CD14-positive monocyte (primary cell): ENCODE data around the gene E2F1. TPM values are rescaled to one million over a fixed set of nuclear protein-coding genes. Genes with fewer than 3 reads are reported as not detected.

Source experiments
- DNase-seq, 3 donors: peaks; one replicate each; pipeline ENCODE4 v3.0.0-alpha.2; 2011 to 2022
- H2AFZ ChIP-seq: 2 replicates; pipeline ENCODE4 v1.6.0; 2012; ENCODE audit warnings: mild to moderate bottlenecking, low read depth, low read length, inconsistent platforms; ENCODE audit not compliant: insufficient read depth, poor library complexity, severe bottlenecking
- H3K27ac ChIP-seq, 2 donors: 1 replicate in 1 of 2; 2 replicates in 1 of 2; pipeline ENCODE4 v1.5.1; 2012 to 2013; ENCODE audit warnings: low read length in 2 of 2, control low read depth in 1 of 2, inconsistent platforms in 1 of 2, low read depth in 1 of 2, mild to moderate bottlenecking in 1 of 2
- H3K27me3 ChIP-seq, 2 donors: one replicate each; pipeline versions ENCODE4 v1.6.0 to v1.6.1; 2011 to 2013; ENCODE audit warnings: low read length in 2 of 2; ENCODE audit not compliant: control insufficient read depth in 2 of 2, insufficient read depth in 2 of 2
- H3K36me3 ChIP-seq, 2 donors: replicated peaks in 1 of 2; 1 replicate in 1 of 2; 2 replicates in 1 of 2; pipeline versions ENCODE4 v1.5.1 to v1.6.1; 2012 to 2013; ENCODE audit warnings: low read length in 2 of 2, control low read depth in 1 of 2, inconsistent platforms in 1 of 2, mild to moderate bottlenecking in 1 of 2; ENCODE audit not compliant: insufficient read depth in 2 of 2, control insufficient read depth in 1 of 2
- H3K4me1 ChIP-seq, 2 donors: 1 replicate in 1 of 2; 2 replicates in 1 of 2; pipeline versions ENCODE4 v1.5.1 to v1.6.1; 2012 to 2013; ENCODE audit warnings: low read length in 2 of 2, control low read depth in 1 of 2, inconsistent platforms in 1 of 2, mild to moderate bottlenecking in 1 of 2, moderate library complexity in 1 of 2; ENCODE audit not compliant: insufficient read depth in 2 of 2, control insufficient read depth in 1 of 2
- H3K4me2 ChIP-seq: replicated peaks from 2 replicates; pipeline ENCODE3; 2012; ENCODE audit warnings: low read length, moderate library complexity, mild to moderate bottlenecking; ENCODE audit not compliant: poor library complexity, severe bottlenecking; ENCODE audit errors: extremely low read depth
- H3K4me3 ChIP-seq, 3 experiments: fragments of 200-600 bp in 1 of 3; sonication (generic) in 1 of 3; replicated peaks in 1 of 3; 1 replicate in 2 of 3; 2 replicates in 1 of 3; pipeline ENCODE4 v1.5.1; 2011 to 2013; ENCODE audit warnings: low read length in 3 of 3, mild to moderate bottlenecking in 3 of 3, control low read depth in 2 of 3, low read depth in 2 of 3, inconsistent platforms in 1 of 3, moderate library complexity in 1 of 3
- H3K79me2 ChIP-seq: 2 replicates; pipeline ENCODE4 v1.6.0; 2012; ENCODE audit warnings: mild to moderate bottlenecking, control low read depth, inconsistent platforms, low read length, moderate library complexity; ENCODE audit not compliant: insufficient read depth
- H3K9ac ChIP-seq: 2 replicates; pipeline ENCODE4 v1.6.0; 2017; ENCODE audit warnings: low read length, mild to moderate bottlenecking; ENCODE audit not compliant: insufficient read depth, poor library complexity, severe bottlenecking
- H3K9me3 ChIP-seq, 2 donors: replicated peaks in 1 of 2; 1 replicate in 1 of 2; 2 replicates in 1 of 2; pipeline versions ENCODE4 v1.5.1 to v1.6.1; 2012 to 2013; ENCODE audit warnings: low read length in 2 of 2, control low read depth in 1 of 2; ENCODE audit not compliant: control insufficient read depth in 1 of 2, insufficient read depth in 1 of 2
- H4K20me1 ChIP-seq: 2 replicates; pipeline ENCODE4 v1.6.0; 2012; ENCODE audit warnings: mild to moderate bottlenecking, low read length, control low read depth, moderate library complexity; ENCODE audit not compliant: insufficient read depth
- H3K27ac Mint-ChIP-seq, 7 donors: one replicate each; pipeline ENCODE4 v1.8.0; 2020; ENCODE audit warnings: mild to moderate bottlenecking in 7 of 7, mixed read lengths in 7 of 7, moderate library complexity in 6 of 7, inconsistent platforms in 2 of 7
- H3K27me3 Mint-ChIP-seq, 3 donors: one replicate each; pipeline ENCODE4 v1.8.0; 2021 to 2022; ENCODE audit warnings: low read depth in 3 of 3, mild to moderate bottlenecking in 3 of 3, mixed read lengths in 3 of 3, moderate library complexity in 3 of 3, inconsistent platforms in 1 of 3
- H3K36me3 Mint-ChIP-seq, 2 donors: one replicate each; pipeline ENCODE4 v1.8.0; 2020; ENCODE audit warnings: mixed read lengths in 2 of 2, inconsistent platforms in 1 of 2, mild to moderate bottlenecking in 1 of 2
- H3K4me1 Mint-ChIP-seq: one replicate; pipeline ENCODE4 v1.8.0; 2020; ENCODE audit warnings: mild to moderate bottlenecking, mixed read lengths
- H3K4me3 Mint-ChIP-seq, 2 donors: one replicate each; pipeline ENCODE4 v1.8.0; 2020; ENCODE audit warnings: mild to moderate bottlenecking in 2 of 2, mixed read lengths in 2 of 2, moderate library complexity in 1 of 2
- H3K9me3 Mint-ChIP-seq, 7 donors: one replicate each; pipeline ENCODE4 v1.8.0; 2020 to 2022; ENCODE audit warnings: mixed read lengths in 7 of 7, mild to moderate bottlenecking in 6 of 7, moderate library complexity in 6 of 7, inconsistent platforms in 2 of 7
- CTCF ChIP-seq: fragments of 200-600 bp; IDR thresholded peaks from one replicate; pipeline ENCODE4 v1.8.0; 2022; ENCODE audit warnings: antibody characterized with exemption, mild to moderate bottlenecking
- WGBS: methylation state at CpG from one replicate; pipeline ENCODE4 v1.1.5; 2013; ENCODE audit warnings: missing lambda C conversion rate; ENCODE audit not compliant: insufficient coverage; 5-methylcytosine and 5-hydroxymethylcytosine counted together
- intact Hi-C, 2 donors: fragments of 100-400 bp; cut with micrococcal nuclease; formaldehyde crosslinking; loops; one replicate each; pipeline versions ENCODE4 v1.15.0 to v1.15.1; 2023
- polyA plus RNA-seq, 3 donors: library from polyadenylated mRNA; depleted of rRNA in 1 of 3; unstranded in 2 of 3; stranded (reverse) in 1 of 3; fragments of 300-500 nt in 2 of 3; fragments of >200 nt in 1 of 3; fragmentation: Illumina TruSeq in 2 of 3; gene quantifications; 1 replicate in 2 of 3; 2 replicates in 1 of 3; pipeline ENCODE4 v1.2.3, GENCODE V29; 2012 to 2021

The E2F1 gene
- polyA plus RNA-seq, 3 donors = 0.17 to 1.1 TPM; not detected in 1

- H3K9me3 ChIP-seq = peaks cover 2 to 3% of the 10 kb centered on the region in 2 donors
- DNase-seq = no peak
- WGBS = 69% methylated on average over 12 of the region's 18 CpGs
- peak overlapping the region; percentile 82 to 91 for H3K4me3 Mint-ChIP-seq
- H3K36me3 Mint-ChIP-seq = peaks cover 1 to 2% of the 10 kb centered on the region in 2 donors
- no peaks in the 10 kb centered on the region for H3K36me3 ChIP-seq
- peak overlapping the region; percentile 80 for H3K4me2 ChIP-seq
- peak overlapping the region; percentile 95 for H2AFZ ChIP-seq
- peak overlapping the region; percentile 88 to 96 (median 94) for H3K27ac Mint-ChIP-seq
- peaks cover 0 to 2% (median 2%) of the 10 kb centered on the region in 3 donors for H3K27me3 Mint-ChIP-seq
- H3K4me1 ChIP-seq = peaks cover 35 to 42% of the 10 kb centered on the region in 2 donors
- peaks cover 1 to 5% (median 2%) of the 10 kb centered on the region in 7 donors for H3K9me3 Mint-ChIP-seq
- intact Hi-C loops = loop anchor here (5.0 to 10.0 kb wide), 4 partner anchors 46 to 261 kb away; partner anchors contain the start of genes ACTL10 (in 1 of the 2), CHMP4B (in 1 of the 2), E2F1 (in 1 of the 2) and RALY (in 1 of the 2)
- H3K4me3 ChIP-seq = peak overlapping the region; percentile 42 to 77 (median 61)
- H3K9ac ChIP-seq = peak overlapping the region; percentile 71
- peaks cover 13% of the 10 kb centered on the region for H3K79me2 ChIP-seq
- no peaks in the 10 kb centered on the region for H4K20me1 ChIP-seq
- peaks cover 34% of the 10 kb centered on the region for H3K4me1 Mint-ChIP-seq
- H3K27ac ChIP-seq = peak overlapping the region; percentile 77 to 81
- TF ChIP-seq CTCF = no peak
- H3K27me3 ChIP-seq = no peaks in the 10 kb centered on the region
Observed at GRCh38 chr20:33730946-33731692, 44.9 kb upstream of the E2F1 start.

- Histone ChIP-seq H4K20me1 (no peaks in the 10 kb centered on the region), H3K27me3 (no peaks in the 10 kb centered on the region), H3K9ac (no peak overlapping the region), H3K9me3 (no peaks in the 10 kb centered on the region), H3K27ac (no peak overlapping the region), H3K4me3 (no peak overlapping the region), H3K79me2 (no peaks in the 10 kb centered on the region), H3K36me3 (no peaks in the 10 kb centered on the region), H2AFZ (no peak overlapping the region), H3K4me1 (peaks cover 35 to 37% of the 10 kb centered on the region in 2 donors), H3K4me2 (no peak overlapping the region)
- H3K36me3 Mint-ChIP-seq = no peaks in the 10 kb centered on the region
- H3K9me3 Mint-ChIP-seq = peaks cover 0 to 1% (median 0%) of the 10 kb centered on the region in 7 donors
- no peak overlapping the region for H3K4me3 Mint-ChIP-seq
- WGBS = 89% methylated on average over 3 of the region's 4 CpGs
- intact Hi-C loops = no loop called here
- TF ChIP-seq CTCF = no peak
- peak overlapping the region in 1 of 7 donors; percentile 70 for H3K27ac Mint-ChIP-seq
- H3K4me1 Mint-ChIP-seq = peaks cover 33% of the 10 kb centered on the region
- H3K27me3 Mint-ChIP-seq = peaks cover 0 to 2% (median 2%) of the 10 kb centered on the region in 3 donors
- no peak for DNase-seq
Observed at GRCh38 chr20:33729101-33729500, 42.9 kb upstream of the E2F1 start.
